Left ventricle myocardium inferior (tissue), 1 donor: ENCODE measurements around the gene HMG20A. TPM values are rescaled to one million over a fixed set of nuclear protein-coding genes. Genes with fewer than 3 reads are reported as not detected.
A peak's percentile ranks its signal among the peaks of the same experiment; 100 is the strongest.

ENCODE experiments used
- DNase-seq: peaks from one replicate; pipeline ENCODE4 v3.0.0-alpha.2; 2020
- H3K27ac ChIP-seq: fragments of 200-600 bp; replicated peaks from 2 replicates; pipeline ENCODE4 v1.8.0; 2021
- H3K27me3 ChIP-seq: fragments of 200-600 bp; 2 replicates; pipeline ENCODE4 v1.8.0; 2021; ENCODE audit warnings: low read depth
- H3K36me3 ChIP-seq: fragments of 200-600 bp; 2 replicates; pipeline ENCODE4 v1.8.0; 2021
- H3K4me1 ChIP-seq: fragments of 200-600 bp; 2 replicates; pipeline ENCODE4 v1.8.0; 2021
- H3K4me3 ChIP-seq: fragments of 200-600 bp; 2 replicates; pipeline ENCODE4 v1.8.0; 2021; ENCODE audit warnings: mild to moderate bottlenecking, moderate library complexity
- H3K9me3 ChIP-seq: fragments of 200-600 bp; replicated peaks from 2 replicates; pipeline ENCODE4 v1.8.0; 2021
- intact Hi-C: fragments of 100-400 bp; cut with micrococcal nuclease; formaldehyde crosslinking; loops from one replicate; pipeline ENCODE4 v1.11.0; 2022
- total RNA-seq: library from RNA; stranded (reverse); fragmentation: NEBNext Ultra II Directional; extraction: Animal tissue kit (Norgen Biotek cat#: 25700); gene quantifications from one replicate; pipeline ENCODE4 v1.2.1, GENCODE V29; 2021
- TF ChIP-seq, protein P1 (sequence below): fragments of 200-600 bp; IDR thresholded peaks from 2 replicates; pipeline ENCODE4 v1.8.0; 2021; ENCODE audit warnings: antibody characterized with exemption, mild to moderate bottlenecking, borderline replicate concordance
- donor health status: DM: no; HTN: yes; CAD: no; lungs with severe emphysema.

Gene HMG20A
- total RNA-seq, 1 donor from 2014 or later, result 30.5 TPM

DNA sequence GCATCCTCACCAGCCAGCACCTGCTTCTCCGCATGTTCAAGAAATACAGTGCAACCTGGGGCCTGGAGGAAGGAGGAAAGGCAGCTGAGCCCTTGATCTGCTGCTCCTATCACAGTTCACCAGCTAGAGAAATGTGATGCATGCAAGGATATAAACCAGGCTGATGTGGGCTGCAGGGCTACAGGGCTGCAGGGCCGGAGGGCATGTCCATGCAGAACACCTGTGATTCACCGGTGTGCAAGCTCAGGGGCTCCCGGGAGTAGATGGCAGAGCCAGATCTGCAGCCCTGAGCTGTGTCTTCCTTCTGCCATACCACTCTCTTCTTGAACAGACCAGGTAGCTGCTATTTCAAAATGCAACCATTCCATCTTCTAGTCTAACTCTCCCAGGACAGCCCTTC, 84.9 kb downstream of the HMG20A start:
- Histone ChIP-seq H3K4me3 (no peak overlapping the region), H3K27me3 (no peaks in the 10 kb centered on the region), H3K9me3 (no peaks in the 10 kb centered on the region), H3K36me3 (no peaks in the 10 kb centered on the region), H3K27ac (peak overlapping the region; percentile 94), H3K4me1 (peaks cover 80% of the 10 kb centered on the region)
- TF ChIP-seq, protein P1, sequence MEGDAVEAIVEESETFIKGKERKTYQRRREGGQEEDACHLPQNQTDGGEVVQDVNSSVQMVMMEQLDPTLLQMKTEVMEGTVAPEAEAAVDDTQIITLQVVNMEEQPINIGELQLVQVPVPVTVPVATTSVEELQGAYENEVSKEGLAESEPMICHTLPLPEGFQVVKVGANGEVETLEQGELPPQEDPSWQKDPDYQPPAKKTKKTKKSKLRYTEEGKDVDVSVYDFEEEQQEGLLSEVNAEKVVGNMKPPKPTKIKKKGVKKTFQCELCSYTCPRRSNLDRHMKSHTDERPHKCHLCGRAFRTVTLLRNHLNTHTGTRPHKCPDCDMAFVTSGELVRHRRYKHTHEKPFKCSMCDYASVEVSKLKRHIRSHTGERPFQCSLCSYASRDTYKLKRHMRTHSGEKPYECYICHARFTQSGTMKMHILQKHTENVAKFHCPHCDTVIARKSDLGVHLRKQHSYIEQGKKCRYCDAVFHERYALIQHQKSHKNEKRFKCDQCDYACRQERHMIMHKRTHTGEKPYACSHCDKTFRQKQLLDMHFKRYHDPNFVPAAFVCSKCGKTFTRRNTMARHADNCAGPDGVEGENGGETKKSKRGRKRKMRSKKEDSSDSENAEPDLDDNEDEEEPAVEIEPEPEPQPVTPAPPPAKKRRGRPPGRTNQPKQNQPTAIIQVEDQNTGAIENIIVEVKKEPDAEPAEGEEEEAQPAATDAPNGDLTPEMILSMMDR, result no peak
- intact Hi-C loops, result no loop called here
- no peak for DNase-seq

DNA sequence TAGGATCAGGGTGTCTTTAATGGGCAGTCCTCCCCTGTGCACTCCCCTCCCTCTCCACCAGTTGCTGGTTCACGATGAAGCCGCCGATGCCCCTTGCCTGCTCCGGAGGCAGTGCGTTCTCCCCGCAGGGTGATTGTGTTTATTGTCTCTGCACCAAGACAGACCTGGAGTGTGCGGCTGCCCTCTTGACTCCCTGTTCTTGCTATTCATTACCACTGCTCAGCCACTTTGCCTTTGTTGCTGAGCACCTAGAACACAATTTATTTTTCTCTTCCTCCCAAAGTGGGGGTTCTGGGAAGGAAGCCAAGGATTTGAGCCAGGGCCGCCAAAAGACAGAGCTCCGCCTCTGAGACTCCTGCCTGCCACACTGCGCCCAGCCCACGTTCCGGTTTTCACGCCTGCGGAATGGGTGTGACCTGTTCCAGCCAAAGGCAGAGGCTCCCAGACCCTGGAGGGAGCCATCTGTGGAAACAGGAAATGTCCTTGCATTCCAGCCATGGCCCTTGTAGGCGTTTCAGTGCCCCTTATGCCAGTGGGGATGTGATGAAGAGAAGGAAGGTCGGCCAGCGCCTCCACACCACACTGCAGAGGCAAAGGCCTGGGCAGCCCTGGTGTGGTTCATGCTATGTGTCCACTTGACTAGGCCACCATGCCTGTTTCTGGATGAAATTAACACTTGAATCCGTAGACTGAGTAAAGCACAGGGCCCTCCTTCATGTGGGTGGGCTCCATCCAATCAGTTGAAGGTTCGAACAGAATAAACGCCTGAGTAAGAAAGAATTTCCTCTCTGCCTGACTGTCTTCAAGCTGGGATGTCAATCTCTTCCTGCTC, 85.8 kb downstream of the HMG20A start:
- Histone ChIP-seq H3K27ac (peak overlapping the region; percentile 94), H3K4me1 (peaks cover 80% of the 10 kb centered on the region), H3K9me3 (no peaks in the 10 kb centered on the region), H3K36me3 (no peaks in the 10 kb centered on the region), H3K27me3 (no peaks in the 10 kb centered on the region), H3K4me3 (peak overlapping the region; percentile 41)
- intact Hi-C loops, result no loop called here
- DNase-seq, result peak; percentile 82
- TF ChIP-seq, protein P1, result peak; percentile 31

DNA sequence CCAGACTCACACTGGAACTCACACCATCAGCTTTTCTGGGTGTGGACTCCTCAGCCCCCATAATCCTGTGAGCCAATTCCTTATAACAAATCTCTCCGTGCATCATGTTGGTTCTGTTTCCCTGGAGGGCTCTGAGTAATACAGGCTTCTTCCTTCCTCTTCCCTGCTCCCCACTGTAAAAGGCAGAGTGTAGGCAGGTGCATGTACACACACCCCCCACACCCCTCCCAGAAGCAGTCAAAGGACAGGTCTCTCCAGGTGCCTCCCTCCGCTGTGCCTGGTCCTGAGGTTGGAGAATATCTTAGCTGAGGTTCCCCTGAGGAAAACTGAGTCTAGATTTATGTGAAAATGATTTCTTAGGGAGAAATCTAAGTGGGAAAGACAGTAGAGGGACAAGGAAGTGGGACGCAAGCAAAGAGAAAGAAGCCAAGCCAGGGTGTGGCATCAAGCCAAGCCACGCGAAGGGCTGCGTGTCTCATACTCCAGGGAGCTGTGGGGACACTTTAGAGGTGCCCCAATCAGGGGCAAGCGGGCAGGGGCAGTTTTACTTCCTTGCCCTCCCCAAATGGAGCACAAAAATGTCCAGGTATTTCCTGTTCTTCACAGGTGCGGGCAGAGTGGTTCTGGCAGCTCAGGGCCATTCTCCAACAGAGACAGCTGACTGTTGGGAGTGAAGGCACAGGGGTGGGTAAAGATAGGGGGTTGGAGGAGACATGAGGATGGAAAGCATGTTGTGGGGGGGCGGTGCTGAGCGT, 86.6 kb downstream of the HMG20A start:
- H3K4me3 ChIP-seq, result peak overlapping the region; percentile 41
- H3K4me1 ChIP-seq, result peaks cover 81% of the 10 kb centered on the region
- H3K9me3 ChIP-seq, result no peaks in the 10 kb centered on the region
- no peaks in the 10 kb centered on the region for H3K36me3 ChIP-seq
- TF ChIP-seq, protein P1, result no peak
- intact Hi-C loops, result no loop called here
- peak; percentile 75 for DNase-seq
- H3K27me3 ChIP-seq, result no peaks in the 10 kb centered on the region
- peak overlapping the region; percentile 94 for H3K27ac ChIP-seq

DNA sequence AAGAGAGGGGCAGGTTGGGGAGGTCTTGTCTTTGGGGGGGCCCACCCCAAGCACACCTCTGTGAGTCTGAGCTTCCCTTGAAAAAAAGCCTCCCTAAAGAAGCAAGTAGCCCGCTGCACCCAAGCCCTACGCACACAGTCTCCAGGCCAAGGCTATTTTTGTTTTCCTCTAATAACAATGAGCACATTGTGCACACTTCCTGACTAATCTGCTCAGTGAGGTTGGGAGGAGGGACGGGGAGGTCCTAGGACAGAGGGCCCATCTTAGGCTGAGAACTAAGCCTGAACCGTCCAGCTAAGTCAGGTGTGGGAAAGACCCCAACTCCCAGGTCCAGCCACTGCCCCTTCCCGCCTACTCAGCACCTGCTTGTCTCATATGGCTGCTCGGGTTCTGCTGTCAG, 87.2 kb downstream of the HMG20A start:
- Histone ChIP-seq H3K9me3 (no peaks in the 10 kb centered on the region), H3K36me3 (no peaks in the 10 kb centered on the region), H3K4me3 (peak overlapping the region; percentile 41), H3K4me1 (peaks cover 81% of the 10 kb centered on the region), H3K27ac (peak overlapping the region; percentile 94), H3K27me3 (no peaks in the 10 kb centered on the region)
- TF ChIP-seq, protein P1, result no peak
- intact Hi-C loops, result no loop called here
- peak; percentile 71 for DNase-seq

DNA sequence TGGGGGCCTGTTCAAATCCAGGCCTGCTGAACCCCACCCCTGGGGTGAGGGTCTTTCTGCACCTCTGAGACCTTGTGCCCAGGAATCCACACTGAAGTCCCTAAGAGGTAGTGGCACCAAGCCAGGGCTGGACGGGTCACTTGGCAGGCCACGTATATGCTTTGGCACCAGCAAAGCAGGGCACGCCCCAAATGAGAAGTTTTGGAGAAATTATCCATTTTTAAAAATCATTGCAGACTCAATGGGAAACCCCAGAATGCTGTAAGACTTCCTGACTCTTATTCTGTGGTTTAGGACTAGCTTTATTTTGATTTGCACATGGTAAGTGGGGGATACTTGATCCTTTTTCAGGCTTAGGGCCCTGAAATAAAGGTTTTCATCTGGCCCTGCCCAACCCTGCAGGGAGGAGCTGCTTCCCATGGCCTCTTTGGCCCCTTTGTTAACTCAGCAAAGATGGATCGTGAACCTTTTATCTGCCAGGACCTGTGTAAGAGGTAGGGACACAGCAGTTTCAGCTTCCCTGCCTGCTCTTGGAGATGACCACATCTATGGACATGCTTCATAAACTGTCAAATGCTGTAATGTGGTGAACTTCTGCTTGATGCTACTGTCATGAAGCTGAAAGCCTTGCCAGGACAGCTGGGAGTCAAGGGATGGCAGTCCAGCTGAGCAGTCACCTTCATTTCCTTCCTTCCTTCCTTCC, 88.0 kb downstream of the HMG20A start:
- Histone ChIP-seq H3K9me3 (peaks cover 4% of the 10 kb centered on the region), H3K27ac (peak overlapping the region; percentile 94), H3K27me3 (no peaks in the 10 kb centered on the region), H3K36me3 (no peaks in the 10 kb centered on the region), H3K4me3 (peak overlapping the region; percentile 41), H3K4me1 (peaks cover 83% of the 10 kb centered on the region)
- TF ChIP-seq, protein P1, result no peak
- intact Hi-C loops, result no loop called here
- DNase-seq, result peak; percentile 68
